Activated CD8-positive, alpha-beta memory T cell treated with anti-CD3 and anti-CD28 coated beads, Interleukin-2, amount 10 ng/mL, durations not matched to agents 7 days and 5 days (primary cell): ENCODE data around the gene WFDC13. TPM values are rescaled to one million over a fixed set of nuclear protein-coding genes. Genes with fewer than 3 reads are reported as not detected.

Experiments
- ATAC-seq: fragments of 150-1000 bp; cut with Tn5 transposase; one replicate; pipeline ENCODE4 v1.10.0; 2021; ENCODE audit warnings: moderate library complexity
- CTCF ChIA-PET: fragments of 350-600 bp; sonication (Branson Sonifier 250); formaldehyde crosslinking; loops from one replicate; lab custom pipeline; 2021; ENCODE audit warnings: antibody characterized with exemption; lab: Charles Lee
- DNase-seq: peaks from one replicate; pipeline ENCODE4 v3.0.0-alpha.2; 2020
- H3K27ac Mint-ChIP-seq: one replicate; pipeline ENCODE4 v1.8.0; 2021; ENCODE audit warnings: mild to moderate bottlenecking, mixed read lengths
- H3K27me3 Mint-ChIP-seq: one replicate; pipeline ENCODE4 v1.8.0; 2021; ENCODE audit warnings: mixed read lengths
- H3K36me3 Mint-ChIP-seq: one replicate; pipeline ENCODE4 v1.8.0; 2021; ENCODE audit warnings: mild to moderate bottlenecking, mixed read lengths
- H3K4me1 Mint-ChIP-seq: one replicate; pipeline ENCODE4 v1.8.0; 2021; ENCODE audit warnings: mixed read lengths
- H3K4me3 Mint-ChIP-seq: one replicate; pipeline ENCODE4 v1.8.0; 2021; ENCODE audit warnings: mild to moderate bottlenecking, moderate library complexity, mixed read lengths
- H3K9me3 Mint-ChIP-seq: one replicate; pipeline ENCODE4 v1.8.0; 2022; ENCODE audit warnings: low read depth, mixed read lengths
- microRNA-seq: library from miRNA; unstranded; fragments of <30 nt; microRNA quantifications from one replicate; pipeline ENCODE4 v1.2.0, GENCODE V29; 2022
- total RNA-seq, 2 experiments: library from RNA; stranded (reverse); gene quantifications; one replicate each; pipeline ENCODE4 v1.2.3, GENCODE V29; 2021

The WFDC13 gene
- total RNA-seq, 2 experiments from 2014 or later, result not detected

GRCh38 chr20:45732199-45732598 lies 30.4 kb downstream of the WFDC13 start:
- H3K27me3 Mint-ChIP-seq, result peaks cover 35% of the 10 kb centered on the region
- H3K36me3 Mint-ChIP-seq, result peaks cover 9% of the 10 kb centered on the region
- no peak overlapping the region for H3K27ac Mint-ChIP-seq
- CTCF ChIA-PET, result no interaction called here
- H3K4me1 Mint-ChIP-seq, result no peaks in the 10 kb centered on the region
- no peak for ATAC-seq
- no peak for DNase-seq
- H3K4me3 Mint-ChIP-seq, result no peak overlapping the region
- peaks cover 14% of the 10 kb centered on the region for H3K9me3 Mint-ChIP-seq

DNA sequence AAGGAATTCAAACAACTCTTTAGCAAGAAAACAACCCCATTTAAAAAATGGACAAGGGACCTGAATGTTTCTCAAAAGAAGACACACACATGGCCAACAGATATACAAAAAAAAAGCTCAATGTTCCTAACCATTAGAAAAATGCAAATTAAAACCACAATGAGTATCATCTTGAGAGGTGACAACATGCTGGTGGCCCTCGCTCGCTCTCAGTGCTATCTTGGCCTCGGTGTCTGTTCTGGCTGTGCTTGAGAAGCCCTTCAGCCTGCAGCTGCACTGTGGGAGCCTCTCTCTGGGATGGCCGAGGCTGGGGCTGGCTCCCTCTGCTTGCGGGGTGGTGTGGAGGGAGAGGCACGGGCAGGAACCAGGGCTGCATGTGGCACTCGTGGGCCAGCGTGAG lies 33.7 kb downstream of the WFDC13 start:
- Mint-ChIP-seq H3K27me3 (peaks cover 35% of the 10 kb centered on the region), H3K4me1 (no peaks in the 10 kb centered on the region), H3K36me3 (peaks cover 8% of the 10 kb centered on the region), H3K9me3 (peaks cover 14% of the 10 kb centered on the region), H3K27ac (no peak overlapping the region), H3K4me3 (no peak overlapping the region)
- CTCF ChIA-PET, result no interaction called here
- ATAC-seq (no peak), DNase-seq (no peak)

DNA sequence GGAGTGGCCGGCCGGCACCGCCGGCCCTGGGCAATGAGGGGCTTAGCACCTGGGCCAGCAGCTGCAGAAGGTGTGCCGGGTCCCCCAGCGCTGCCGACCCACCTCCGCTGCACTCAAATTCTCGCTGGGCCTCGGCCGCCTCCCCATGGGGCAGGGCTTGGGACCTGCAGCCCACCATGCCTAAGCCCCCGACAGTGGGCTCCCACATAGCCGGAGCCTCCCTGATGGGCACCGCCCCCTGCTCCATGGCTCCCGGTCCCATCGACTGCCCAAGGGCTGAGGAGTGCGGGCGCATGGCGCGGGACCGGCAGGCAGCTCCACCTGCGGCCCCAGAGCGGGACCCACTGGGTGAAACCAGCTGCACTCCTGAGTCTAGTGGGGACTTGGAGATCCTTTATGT lies 34.1 kb downstream of the WFDC13 start:
- Mint-ChIP-seq H3K27ac (no peak overlapping the region), H3K9me3 (peaks cover 13% of the 10 kb centered on the region), H3K4me3 (no peak overlapping the region), H3K4me1 (no peaks in the 10 kb centered on the region), H3K27me3 (peaks cover 36% of the 10 kb centered on the region), H3K36me3 (peaks cover 7% of the 10 kb centered on the region)
- DNase-seq (no peak), ATAC-seq (no peak)
- CTCF ChIA-PET, result no interaction called here

DNA sequence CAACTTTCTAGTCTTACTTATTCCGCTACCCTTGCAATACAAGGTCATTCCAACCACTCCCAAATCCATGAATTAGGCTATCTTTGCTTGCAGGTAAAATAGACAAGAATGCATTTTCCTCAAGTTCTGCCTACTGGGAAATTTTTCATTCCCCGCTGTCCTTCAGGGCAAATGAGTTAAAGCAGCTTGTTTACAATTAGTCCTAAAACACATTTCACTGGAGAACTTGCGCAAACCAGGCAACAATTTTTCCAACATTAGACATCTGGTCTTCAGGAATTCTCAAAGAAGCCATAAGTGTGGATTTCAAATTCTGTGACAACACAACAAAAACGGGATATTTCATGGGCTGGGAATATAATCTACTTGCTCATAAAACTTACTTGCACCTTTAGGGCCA lies 40.8 kb downstream of the WFDC13 start:
- no peak overlapping the region for H3K4me3 Mint-ChIP-seq
- no peak for DNase-seq
- H3K27ac Mint-ChIP-seq, result no peak overlapping the region
- peaks cover 24% of the 10 kb centered on the region for H3K27me3 Mint-ChIP-seq
- no peaks in the 10 kb centered on the region for H3K9me3 Mint-ChIP-seq
- no peaks in the 10 kb centered on the region for H3K36me3 Mint-ChIP-seq
- CTCF ChIA-PET, result interaction anchor here (0.7 kb wide), 1 partner anchor 19 kb away, joined by 3 read pairs; no protein-coding TSS in a partner anchor
- H3K4me1 Mint-ChIP-seq, result no peaks in the 10 kb centered on the region
- no peak for ATAC-seq

DNA sequence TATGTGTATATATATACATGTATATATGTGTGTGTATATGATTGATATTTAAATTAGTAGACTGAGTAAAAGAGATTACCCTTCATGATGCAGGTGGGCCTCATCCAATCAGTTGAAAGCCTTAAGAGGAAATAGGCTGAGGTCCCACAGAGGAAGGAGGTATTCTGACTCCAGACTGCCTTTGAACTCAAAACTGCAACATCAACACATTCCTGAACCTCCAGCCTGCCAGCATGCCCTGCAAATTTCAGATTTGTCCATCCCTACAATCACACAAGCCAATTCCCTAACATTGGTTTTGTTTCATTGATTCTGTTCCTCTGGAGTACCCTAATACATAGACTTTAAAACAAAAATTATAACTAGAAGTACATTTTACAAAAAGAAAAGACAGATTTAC lies 43.2 kb downstream of the WFDC13 start:
- DNase-seq, result no peak
- ATAC-seq, result no peak
- CTCF ChIA-PET, result no interaction called here
- no peak overlapping the region for H3K4me3 Mint-ChIP-seq
- H3K27ac Mint-ChIP-seq, result no peak overlapping the region
- no peaks in the 10 kb centered on the region for H3K9me3 Mint-ChIP-seq
- no peaks in the 10 kb centered on the region for H3K4me1 Mint-ChIP-seq
- no peaks in the 10 kb centered on the region for H3K36me3 Mint-ChIP-seq
- peaks cover 35% of the 10 kb centered on the region for H3K27me3 Mint-ChIP-seq

DNA sequence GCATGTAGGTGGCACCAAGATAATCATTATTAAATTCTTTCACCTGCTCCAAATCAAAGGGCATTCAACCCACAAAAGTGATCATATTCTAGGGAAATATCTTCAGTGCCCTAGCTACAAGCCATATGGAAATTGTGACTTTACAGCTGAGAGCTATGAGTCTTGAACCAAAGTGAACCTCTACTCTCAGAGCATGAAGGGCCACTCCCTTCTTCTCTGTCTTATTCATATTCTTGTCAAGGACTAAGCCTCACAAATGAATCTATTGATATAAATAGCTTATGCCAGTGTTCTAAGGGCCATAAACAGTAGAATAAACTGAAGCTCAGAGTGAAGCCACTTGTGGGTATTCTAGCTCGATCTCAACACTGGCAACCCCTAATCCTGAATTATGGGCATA lies 49.9 kb downstream of the WFDC13 start:
- no peak overlapping the region for H3K4me3 Mint-ChIP-seq

DNA sequence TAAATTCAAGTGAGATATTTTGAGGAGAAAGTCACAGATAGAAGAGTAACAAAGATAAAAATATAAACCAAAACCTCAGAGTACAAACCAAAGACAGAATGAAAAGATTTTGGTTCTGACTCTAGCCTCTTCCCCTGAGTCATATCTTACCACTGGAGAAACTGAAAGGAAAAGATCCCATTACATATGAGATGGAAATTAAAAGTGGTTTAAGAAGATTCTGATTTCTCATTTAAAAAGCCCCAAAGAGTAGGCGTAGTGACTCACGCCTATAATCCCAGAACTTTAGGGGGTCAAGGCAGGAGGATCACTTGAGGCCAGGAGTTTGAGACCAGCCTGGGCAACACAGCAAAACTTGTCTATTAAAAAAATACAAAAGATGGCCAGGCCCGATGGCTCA lies 50.9 kb downstream of the WFDC13 start:
- DNase-seq (no peak), ATAC-seq (peak; percentile 51)
- Mint-ChIP-seq H3K4me1 (peaks cover 9% of the 10 kb centered on the region), H3K27ac (no peak overlapping the region), H3K27me3 (peaks cover 33% of the 10 kb centered on the region), H3K9me3 (no peaks in the 10 kb centered on the region), H3K36me3 (no peaks in the 10 kb centered on the region), H3K4me3 (no peak overlapping the region)
- CTCF ChIA-PET, result no interaction called here

More for the DNA sequence above, 49.9 kb downstream of the WFDC13 start:
- Mint-ChIP-seq H3K9me3 (no peaks in the 10 kb centered on the region), H3K27me3 (peaks cover 42% of the 10 kb centered on the region), H3K36me3 (no peaks in the 10 kb centered on the region), H3K4me1 (peaks cover 9% of the 10 kb centered on the region), H3K27ac (no peak overlapping the region)
- DNase-seq, result no peak
- no peak for ATAC-seq
- CTCF ChIA-PET, result no interaction called here

GRCh38 chr20:45758096-45758495 lies 56.3 kb downstream of the WFDC13 start:
- ATAC-seq, result no peak
- Mint-ChIP-seq H3K4me3 (no peak overlapping the region), H3K27me3 (peaks cover 3% of the 10 kb centered on the region), H3K27ac (no peak overlapping the region), H3K36me3 (no peaks in the 10 kb centered on the region), H3K4me1 (peaks cover 2% of the 10 kb centered on the region), H3K9me3 (no peaks in the 10 kb centered on the region)
- no peak for DNase-seq
- CTCF ChIA-PET, result interaction anchor here (1.0 kb wide), 1 partner anchor 13 kb away, joined by 3 read pairs; no protein-coding TSS in a partner anchor

Small RNA genes within 50 kb of the gene (microRNA-seq; reads per million reads assigned to microRNA genes)
- gene MIR3617, result not detected

Other genes with a start within 250 kb of the WFDC13 start
- not detected for gene WFDC2, start 232.3 kb upstream of the WFDC13 start, total RNA-seq
- not detected for gene SPINT3, start 186.4 kb upstream of the WFDC13 start, total RNA-seq
- gene WFDC6, start 162.6 kb upstream of the WFDC13 start, total RNA-seq, result not detected
- not detected for gene EPPIN, start 154.6 kb upstream of the WFDC13 start, total RNA-seq
- gene WFDC8, start 122.8 kb upstream of the WFDC13 start, total RNA-seq, result not detected
- gene WFDC10A, start 72.3 kb upstream of the WFDC13 start, total RNA-seq, result not detected
- gene WFDC9, start 70.8 kb upstream of the WFDC13 start, total RNA-seq, result not detected
- not detected for gene WFDC11, start 31.8 kb upstream of the WFDC13 start, total RNA-seq
- not detected for gene WFDC10B, start 3.0 kb downstream of the WFDC13 start, total RNA-seq
- gene SPINT4, start 20.3 kb downstream of the WFDC13 start, total RNA-seq, result not detected
- not detected for gene WFDC3, start 89.8 kb downstream of the WFDC13 start, total RNA-seq
- 10 to 100 TPM; 30.5 to 32.7 TPM for gene DNTTIP1, start 89.9 kb downstream of the WFDC13 start, total RNA-seq
- 100 to 1,000 TPM; 206 to 219 TPM for gene UBE2C, start 110.6 kb downstream of the WFDC13 start, total RNA-seq
- gene TNNC2, start 125.3 kb downstream of the WFDC13 start, total RNA-seq, result not detected
- 1 to 10 TPM in 1 of 2 experiments, under 1 TPM in 1; 0.96 to 1.1 TPM for gene SNX21, start 131.8 kb downstream of the WFDC13 start, total RNA-seq
- 10 to 100 TPM; 36.1 TPM for gene ACOT8, start 155.4 kb downstream of the WFDC13 start, total RNA-seq
- gene ZSWIM3, start 155.6 kb downstream of the WFDC13 start, total RNA-seq, result 1 to 10 TPM; 4.5 to 6.5 TPM
- 1 to 10 TPM; 2.2 to 4.4 TPM for gene ZSWIM1, start 179.2 kb downstream of the WFDC13 start, total RNA-seq
- gene SPATA25, start 185.6 kb downstream of the WFDC13 start, total RNA-seq, result 1 to 10 TPM in 1 of 2 experiments, under 1 TPM in 1; 0.55 to 1.2 TPM
- 1 to 10 TPM in 1 of 2 experiments, under 1 TPM in 1; 0.91 to 1.9 TPM for gene NEURL2, start 189.2 kb downstream of the WFDC13 start, total RNA-seq
- gene CTSA, start 189.3 kb downstream of the WFDC13 start, total RNA-seq, result 10 to 100 TPM; 55.5 to 69.6 TPM
- 1 to 10 TPM; 3.2 to 3.3 TPM for gene PLTP, start 210.1 kb downstream of the WFDC13 start, total RNA-seq
- gene PCIF1, start 232.6 kb downstream of the WFDC13 start, total RNA-seq, result 10 to 100 TPM; 41.6 to 52.3 TPM